HG02763 (cell line): ENCODE data around the gene ZBTB12.
"Not testable (repeated sequence)": the region's sequence is repeated elsewhere in the genome, so short reads cannot be mapped to it uniquely, and the experiment has no call there.

Experiments used
- ATAC-seq: cut with Tn5 transposase; IDR thresholded peaks from one replicate; pipeline ENCODE4 v1.9.1; 2021; ENCODE audit warnings: mild to moderate bottlenecking, moderate library complexity; ENCODE audit not compliant: unreplicated experiment

ZBTB12 gene, protein sequence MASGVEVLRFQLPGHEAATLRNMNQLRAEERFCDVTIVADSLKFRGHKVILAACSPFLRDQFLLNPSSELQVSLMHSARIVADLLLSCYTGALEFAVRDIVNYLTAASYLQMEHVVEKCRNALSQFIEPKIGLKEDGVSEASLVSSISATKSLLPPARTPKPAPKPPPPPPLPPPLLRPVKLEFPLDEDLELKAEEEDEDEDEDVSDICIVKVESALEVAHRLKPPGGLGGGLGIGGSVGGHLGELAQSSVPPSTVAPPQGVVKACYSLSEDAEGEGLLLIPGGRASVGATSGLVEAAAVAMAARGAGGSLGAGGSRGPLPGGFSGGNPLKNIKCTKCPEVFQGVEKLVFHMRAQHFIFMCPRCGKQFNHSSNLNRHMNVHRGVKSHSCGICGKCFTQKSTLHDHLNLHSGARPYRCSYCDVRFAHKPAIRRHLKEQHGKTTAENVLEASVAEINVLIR

DNA sequence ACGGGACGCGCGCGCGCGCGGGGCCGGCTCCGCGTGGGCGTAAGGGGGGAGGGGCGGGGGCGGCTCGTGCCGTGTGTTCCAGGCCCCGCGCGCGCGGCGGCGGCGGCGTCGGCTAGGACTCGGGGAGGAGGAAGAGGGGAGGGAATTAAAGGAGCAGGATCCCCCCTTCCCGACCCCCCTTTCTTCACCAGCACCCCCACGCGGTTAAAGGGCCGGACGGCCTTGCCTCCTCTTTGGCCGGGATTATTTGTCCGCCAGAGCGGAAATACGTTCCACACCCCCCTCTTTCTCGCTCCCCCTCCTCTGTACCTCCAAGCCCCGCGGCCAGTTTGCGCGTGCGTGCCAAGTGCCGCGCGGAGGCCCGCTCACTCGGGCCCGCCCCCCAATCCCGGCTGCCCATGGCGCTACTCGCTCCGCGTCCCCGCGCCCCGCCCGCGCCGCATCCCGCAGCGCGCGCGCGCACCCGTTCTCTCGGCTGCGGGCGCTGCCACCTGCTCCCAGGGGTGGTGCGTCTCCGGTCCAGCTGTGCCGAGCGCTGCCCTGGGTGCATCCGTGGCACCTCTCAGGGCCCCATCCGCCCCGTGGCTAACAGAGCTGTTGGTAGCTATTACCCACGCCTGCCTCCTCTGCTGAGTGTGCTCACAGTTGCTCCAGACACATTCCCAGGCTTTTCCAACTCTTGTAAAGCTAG lies at the start of gene ZBTB12:
ZBTB12 (minus strand) TSS at position 134 of the 691 bp plus-strand sequence. CDS start 781 bp downstream, outside the sequence.
- peak; percentile 58 for ATAC-seq

DNA sequence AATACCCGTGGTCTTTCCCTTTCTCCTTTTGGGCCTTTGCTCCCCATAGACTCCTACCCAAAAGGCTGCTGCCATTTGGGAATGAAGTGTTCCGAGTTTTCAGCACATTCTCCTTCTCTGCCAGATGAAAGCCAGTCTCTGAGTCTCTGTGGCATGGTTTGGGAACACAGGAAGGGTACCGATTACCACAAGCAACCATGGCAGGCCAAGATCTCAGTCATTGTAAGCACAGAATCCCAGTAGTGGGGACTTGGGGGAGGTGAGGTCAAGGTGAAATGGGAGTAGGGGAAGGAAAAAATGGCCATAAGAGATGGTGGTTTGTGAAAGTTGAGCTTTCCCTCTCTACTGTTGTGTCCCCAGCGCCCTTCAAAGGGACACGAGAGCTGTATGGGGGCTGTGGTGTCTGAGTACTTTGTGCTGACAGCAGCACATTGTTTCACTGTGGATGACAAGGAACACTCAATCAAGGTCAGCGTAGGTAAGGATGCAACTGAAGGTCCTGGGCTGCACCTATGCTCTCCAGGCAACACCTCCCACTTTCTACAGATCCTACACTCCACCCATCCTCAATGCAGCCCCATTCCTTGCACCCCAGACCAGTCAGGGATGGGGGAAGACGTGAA lies 48.2 kb upstream of the ZBTB12 start:
- ATAC-seq, result no peak

DNA sequence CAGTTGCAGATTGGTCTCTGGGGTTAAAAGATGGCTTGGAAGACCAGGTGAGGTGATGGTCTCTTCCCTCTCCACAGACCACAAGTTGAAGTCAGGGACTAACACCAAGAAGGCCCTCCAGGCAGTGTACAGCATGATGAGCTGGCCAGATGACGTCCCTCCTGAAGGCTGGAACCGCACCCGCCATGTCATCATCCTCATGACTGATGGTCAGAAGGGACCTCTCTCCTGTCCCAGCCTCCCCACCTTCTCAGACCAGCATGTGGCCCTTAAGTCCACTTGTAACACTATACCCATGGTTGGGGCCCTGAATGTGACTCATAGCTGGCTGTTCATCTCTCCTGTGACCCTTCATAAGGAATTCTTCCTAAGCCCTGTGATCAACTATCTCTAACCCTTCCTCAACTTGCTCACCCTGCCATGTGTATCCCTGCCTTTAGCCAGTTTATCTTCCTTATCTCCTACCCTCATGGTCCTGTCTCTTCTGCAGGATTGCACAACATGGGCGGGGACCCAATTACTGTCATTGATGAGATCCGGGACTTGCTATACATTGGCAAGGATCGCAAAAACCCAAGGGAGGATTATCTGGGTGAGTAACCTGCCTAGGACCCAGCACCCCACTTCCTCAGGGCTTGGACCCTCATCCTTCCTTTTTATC lies 47.0 kb upstream of the ZBTB12 start:
- ATAC-seq, result no peak

DNA sequence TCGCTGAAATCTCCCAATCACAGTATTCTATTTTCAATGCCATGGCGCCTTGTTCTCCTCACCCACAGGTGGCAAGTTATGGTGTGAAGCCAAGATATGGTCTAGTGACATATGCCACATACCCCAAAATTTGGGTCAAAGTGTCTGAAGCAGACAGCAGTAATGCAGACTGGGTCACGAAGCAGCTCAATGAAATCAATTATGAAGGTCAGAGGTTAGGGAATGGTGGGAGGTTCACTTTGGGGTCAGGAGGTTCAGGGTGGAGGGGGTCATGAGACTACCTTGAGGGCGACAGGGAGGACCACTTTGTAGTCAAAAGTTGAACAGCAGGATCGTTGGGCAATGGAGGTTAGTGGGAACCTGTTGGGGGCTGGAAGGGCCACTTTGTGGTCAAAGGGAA lies 46.4 kb upstream of the ZBTB12 start:
- no peak for ATAC-seq

DNA sequence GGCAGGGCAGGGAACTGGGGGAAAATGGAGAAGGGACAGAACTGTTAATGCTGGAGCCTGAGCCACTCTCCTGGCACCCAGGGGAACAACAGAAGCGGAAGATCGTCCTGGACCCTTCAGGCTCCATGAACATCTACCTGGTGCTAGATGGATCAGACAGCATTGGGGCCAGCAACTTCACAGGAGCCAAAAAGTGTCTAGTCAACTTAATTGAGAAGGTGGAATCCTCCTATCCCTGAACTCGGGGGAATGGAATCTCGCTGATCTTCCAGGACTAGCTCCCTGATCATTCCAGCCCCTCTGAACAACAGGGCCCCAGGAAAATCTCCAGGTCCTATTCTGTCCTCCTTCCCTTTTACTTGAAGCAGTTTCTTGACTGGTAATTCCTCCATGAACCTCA lies 46.0 kb upstream of the ZBTB12 start:
- no peak for ATAC-seq

DNA sequence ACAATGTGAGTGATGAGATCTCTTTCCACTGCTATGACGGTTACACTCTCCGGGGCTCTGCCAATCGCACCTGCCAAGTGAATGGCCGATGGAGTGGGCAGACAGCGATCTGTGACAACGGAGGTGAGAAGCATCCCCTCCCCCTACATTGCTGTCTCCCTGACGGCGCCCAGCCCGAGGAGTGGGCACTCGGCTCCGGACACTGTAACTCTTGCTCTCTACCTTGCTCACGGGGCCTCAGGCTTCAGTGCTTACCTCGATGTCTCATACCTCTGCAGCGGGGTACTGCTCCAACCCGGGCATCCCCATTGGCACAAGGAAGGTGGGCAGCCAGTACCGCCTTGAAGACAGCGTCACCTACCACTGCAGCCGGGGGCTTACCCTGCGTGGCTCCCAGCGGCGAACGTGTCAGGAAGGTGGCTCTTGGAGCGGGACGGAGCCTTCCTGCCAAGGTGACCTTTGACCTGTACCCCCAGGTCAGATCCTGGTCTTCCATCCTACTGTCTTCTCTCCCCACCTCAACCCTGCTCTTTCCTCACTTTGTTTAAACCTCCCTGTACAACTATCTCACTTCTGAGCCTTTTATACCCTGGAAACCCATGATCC lies 45.3 kb upstream of the ZBTB12 start:
- ATAC-seq, result no peak

DNA sequence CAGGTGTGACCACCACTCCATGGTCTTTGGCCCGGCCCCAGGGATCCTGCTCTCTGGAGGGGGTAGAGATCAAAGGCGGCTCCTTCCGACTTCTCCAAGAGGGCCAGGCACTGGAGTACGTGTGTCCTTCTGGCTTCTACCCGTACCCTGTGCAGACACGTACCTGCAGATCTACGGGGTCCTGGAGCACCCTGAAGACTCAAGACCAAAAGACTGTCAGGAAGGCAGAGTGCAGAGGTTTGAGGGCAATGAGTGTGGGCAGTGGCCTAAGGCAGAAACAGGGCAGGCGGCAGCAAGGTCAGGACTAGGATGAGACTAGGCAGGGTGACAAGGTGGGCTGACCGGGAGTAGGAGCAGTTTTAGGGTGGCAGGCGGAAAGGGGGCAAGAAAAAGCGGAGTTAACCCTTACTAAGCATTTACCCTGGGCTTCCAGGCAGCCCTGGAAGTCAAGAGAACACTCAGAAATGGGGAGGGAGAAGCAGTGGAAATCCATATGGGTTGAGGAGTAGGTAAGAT lies 44.5 kb upstream of the ZBTB12 start:
- no peak for ATAC-seq

DNA sequence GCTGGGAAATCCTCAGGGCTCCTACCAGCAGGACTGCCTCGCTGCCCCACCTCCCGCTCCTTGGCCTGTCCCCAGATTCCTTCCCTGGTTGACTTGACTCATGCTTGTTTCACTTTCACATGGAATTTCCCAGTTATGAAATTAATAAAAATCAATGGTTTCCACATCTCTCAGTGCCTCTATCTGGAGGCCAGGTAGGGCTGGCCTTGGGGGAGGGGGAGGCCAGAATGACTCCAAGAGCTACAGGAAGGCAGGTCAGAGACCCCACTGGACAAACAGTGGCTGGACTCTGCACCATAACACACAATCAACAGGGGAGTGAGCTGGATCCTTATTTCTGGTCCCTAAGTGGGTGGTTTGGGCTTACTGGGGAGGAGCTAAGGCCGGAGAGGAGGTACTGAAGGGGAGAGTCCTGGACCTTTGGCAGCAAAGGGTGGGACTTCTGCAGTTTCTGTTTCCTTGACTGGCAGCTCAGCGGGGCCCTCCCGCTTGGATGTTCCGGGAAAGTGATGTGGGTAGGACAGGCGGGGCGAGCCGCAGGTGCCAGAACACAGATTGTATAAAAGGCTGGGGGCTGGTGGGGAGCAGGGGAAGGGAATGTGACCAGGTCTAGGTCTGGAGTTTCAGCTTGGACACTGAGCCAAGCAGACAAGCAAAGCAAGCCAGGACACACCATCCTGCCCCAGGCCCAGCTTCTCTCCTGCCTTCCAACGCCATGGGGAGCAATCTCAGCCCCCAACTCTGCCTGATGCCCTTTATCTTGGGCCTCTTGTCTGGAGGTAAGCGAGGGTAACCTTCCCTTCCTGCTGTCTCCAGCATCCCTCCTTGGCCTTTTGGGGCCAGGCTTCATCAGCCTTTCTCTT lies 43.9 kb upstream of the ZBTB12 start, which contains the start of gene CFB:
CFB (plus strand) TSS at position 589 of the 863 bp plus-strand sequence; CDS start at position 716, 127 bp downstream.
- no peak for ATAC-seq

DNA sequence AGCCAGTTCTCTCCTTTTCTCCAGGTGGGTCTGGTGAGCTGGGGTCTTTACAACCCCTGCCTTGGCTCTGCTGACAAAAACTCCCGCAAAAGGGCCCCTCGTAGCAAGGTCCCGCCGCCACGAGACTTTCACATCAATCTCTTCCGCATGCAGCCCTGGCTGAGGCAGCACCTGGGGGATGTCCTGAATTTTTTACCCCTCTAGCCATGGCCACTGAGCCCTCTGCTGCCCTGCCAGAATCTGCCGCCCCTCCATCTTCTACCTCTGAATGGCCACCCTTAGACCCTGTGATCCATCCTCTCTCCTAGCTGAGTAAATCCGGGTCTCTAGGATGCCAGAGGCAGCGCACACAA lies 43.2 kb upstream of the ZBTB12 start:
- ATAC-seq, result no peak

DNA sequence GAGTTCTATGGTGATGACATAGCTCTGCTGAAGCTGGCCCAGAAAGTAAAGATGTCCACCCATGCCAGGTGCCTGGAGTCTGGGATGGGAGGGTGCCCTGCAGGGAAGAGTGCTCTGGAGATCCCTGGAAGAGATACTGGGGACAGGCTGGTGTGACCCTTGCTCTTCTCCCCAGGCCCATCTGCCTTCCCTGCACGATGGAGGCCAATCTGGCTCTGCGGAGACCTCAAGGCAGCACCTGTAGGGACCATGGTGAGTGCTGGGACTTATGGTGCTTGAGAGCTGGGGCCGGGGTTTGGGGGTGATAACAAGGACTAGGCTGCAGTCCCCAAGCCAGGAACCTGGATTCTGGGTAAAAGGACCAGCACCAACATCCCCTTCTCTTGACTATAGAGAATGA lies 41.9 kb upstream of the ZBTB12 start:
- no peak for ATAC-seq

DNA sequence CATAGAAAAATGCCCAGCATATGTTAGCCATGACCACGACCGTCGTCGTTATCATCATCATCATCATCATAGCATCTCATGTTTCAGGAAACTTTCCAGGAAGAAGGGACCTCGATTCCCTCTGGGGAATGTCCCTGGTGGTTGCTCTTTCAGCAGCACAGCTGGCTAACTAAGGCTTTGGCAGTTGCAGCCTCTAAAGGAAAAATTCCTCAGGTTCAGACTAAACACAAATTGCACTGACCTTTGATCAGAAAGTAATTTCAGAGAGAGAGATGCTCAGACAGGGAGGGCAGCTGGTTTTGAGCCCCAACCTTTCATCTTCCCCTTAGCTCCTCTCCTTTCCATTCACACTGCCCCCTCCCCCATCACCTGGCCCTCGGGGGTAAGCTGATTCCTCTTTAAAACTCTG lies 38.4 kb upstream of the ZBTB12 start:
- no peak for ATAC-seq

DNA sequence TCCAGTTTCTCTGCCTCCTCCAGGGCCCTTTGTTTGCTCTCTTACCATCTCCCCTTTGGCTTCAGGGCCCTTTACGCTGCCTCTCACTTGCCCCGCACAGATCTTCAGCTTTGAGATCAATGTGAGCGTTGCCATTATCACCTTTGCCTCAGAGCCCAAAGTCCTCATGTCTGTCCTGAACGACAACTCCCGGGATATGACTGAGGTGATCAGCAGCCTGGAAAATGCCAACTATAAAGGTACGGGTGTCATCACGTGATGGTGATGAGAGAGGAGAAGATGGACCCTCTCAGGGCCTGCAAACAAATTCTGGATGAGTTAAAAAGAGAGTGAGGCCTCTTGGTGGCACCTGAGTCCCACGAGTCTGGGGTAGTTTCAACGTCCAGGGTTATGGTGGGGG lies 33.9 kb upstream of the ZBTB12 start:
- no peak for ATAC-seq

DNA sequence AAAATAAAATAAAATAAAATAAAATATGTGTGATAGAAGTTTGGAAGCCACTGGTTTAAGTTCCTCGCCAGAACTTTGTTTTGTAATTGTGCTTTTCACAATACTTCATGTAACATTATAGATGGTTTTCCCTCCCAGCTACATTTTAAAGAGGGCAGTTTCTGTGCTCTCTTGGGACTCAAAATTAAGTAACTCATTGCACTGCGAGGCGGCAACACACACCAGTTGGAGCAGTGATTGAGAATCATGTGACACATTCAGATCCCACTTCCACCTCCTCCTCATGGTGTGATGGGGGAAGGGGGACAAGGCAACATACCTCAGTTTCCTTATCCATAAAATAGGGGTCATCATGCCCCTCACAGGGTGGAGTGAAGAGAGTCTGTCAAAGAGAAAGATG lies 33.1 kb upstream of the ZBTB12 start:
- ATAC-seq, result no peak

DNA sequence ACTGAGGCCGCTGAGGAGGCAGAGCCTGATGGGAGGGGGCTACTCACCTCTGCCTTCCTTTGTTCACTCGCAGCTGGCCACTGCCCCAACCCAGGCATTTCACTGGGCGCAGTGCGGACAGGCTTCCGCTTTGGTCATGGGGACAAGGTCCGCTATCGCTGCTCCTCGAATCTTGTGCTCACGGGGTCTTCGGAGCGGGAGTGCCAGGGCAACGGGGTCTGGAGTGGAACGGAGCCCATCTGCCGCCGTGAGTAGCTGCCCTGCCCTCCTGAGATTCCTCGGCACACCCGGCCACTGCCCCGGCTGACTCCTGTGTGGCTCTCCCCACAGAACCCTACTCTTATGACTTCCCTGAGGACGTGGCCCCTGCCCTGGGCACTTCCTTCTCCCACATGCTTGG lies 31.7 kb upstream of the ZBTB12 start:
- no peak for ATAC-seq

DNA sequence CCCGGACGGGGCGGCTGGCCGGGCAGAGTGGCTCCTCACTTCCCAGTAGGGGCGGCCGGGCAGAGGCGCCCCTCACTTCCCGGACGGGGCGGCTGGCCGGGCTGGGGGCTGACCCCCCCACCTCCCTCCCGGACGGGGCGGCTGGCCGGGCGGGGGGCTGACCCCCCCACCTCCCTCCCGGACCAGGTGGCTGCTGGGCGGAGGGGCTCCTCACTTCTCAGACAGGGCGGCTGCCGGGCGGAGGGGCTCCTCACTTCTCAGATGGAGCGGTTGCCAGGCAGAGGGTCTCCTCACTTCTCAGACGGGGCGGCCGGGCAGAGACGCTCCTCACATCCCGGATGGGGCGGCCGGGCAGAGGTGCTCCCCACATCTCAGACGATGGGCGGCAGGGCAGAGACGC lies 30.3 kb upstream of the ZBTB12 start:
- ATAC-seq, result not testable (repeated sequence)

DNA sequence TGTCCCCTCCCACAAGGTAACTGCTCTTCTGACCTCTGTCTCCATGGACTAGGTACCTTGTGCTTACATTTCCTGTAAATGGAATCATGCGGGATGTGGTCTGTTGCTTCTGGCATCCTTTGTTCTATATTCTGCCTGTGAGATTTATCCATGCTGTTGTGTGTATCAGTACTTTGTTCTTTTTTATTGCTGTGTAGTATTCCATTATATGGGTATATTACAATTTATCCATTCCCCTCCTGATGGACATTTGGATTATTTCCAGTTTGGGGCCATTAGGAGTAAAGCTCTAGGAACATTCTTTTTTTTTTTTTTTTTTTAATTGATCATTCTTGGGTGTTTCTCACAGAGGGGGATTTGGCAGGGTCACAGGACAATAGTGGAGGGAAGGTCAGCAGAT lies 29.1 kb upstream of the ZBTB12 start:
- ATAC-seq, result no peak

DNA sequence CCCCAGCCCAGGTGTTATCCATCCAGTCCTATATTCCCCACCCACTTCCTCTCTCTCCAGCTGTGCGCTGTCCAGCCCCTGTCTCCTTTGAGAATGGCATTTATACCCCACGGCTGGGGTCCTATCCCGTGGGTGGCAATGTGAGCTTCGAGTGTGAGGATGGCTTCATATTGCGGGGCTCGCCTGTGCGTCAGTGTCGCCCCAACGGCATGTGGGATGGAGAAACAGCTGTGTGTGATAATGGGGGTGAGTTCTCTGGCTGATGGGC lies 26.7 kb upstream of the ZBTB12 start:
- no peak for ATAC-seq

DNA sequence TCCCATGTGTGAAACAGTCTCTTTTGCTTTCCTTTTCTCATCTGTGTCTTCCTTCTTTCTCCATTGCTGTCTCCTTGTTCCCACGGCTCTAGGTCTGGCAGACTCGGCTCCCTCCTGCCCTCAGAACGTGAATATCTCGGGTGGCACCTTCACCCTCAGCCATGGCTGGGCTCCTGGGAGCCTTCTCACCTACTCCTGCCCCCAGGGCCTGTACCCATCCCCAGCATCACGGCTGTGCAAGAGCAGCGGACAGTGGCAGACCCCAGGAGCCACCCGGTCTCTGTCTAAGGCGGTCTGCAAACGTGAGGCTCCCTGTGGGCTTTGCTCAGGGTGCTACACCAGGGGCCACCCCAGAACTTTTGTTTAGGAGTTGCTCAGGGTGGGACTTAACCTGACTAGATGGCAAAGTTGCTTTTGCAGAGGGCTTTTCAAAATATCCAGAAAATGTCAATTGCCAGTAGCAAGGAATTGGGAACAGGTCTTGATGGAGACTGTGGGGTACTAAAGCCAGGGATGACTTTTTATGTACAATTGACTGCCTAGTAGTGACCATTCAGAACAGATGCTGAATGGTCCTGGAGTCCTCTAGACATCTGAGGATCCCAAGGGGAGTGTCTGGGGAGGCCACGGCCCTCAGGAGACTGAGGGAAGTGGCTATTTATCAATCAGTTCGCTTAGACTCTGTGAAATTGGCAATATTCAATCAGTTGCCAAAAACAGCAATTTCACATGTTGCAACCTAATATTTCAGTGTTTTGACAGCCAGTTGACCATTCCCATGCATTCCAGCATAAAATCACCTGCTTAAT lies 26.2 kb upstream of the ZBTB12 start:
- ATAC-seq, result no peak

DNA sequence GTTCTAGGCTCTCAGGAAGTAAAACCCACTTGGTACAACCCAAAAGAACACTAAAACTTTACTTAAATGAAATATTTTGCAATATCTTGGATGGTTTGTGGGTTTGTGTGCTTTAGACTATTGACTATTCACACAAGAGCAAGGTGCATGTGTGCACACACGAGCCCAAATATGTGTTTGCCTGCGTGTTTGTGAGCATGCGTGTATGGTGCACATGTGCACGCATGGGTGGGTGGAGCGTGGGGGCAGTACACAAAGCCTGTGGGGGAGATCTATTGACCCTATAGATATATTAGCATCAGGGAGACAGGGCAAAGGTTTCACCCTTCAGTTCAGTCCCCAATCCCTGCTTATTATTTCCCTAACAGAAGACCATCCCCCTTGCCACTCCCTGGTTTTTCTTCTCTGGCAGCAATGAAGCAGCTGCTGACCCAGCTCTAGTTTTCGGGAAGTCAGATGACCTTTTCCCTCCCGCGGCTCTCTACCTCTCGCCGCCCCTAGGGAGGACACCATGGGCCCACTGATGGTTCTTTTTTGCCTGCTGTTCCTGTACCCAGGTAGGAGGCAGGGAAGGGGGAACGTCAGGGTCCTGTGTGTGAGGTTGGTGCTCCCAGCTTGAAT lies 25.5 kb upstream of the ZBTB12 start, which contains the start of gene C2:
C2 (plus strand) TSS at position 476 of the 621 bp plus-strand sequence; CDS start at position 512, 36 bp downstream.
- ATAC-seq, result no peak
